NCI-H2196 (cell line): Measurements from ENCODE around the gene CHMP4B.

Experiments
- DNase-seq: peaks from one replicate; lab custom pipeline; 2025; ENCODE audit not compliant: unreplicated experiment; lab: John Stamatoyannopoulos, UW

The CHMP4B gene

DNA sequence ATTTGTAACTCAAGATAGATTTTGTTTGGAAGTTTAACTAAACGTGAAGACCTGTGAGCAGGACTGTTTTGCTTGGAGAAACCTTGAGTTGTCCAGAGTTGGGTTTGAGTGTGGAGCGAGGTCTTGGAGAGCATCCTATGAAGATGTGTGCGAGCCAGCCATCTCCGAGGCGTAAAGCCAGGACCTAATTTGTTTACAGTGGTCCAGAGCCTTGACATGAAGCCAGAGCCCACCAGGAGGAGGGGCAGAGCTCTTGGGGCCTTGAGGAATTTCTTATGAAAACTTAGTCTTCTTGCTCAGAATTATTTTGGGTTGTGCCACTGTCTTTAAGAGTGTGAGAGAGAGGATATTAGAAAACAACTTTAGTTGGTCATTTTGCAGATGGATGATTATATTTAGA is 6.3 kb downstream of the CHMP4B start:
- DNase-seq, result no peak

DNA sequence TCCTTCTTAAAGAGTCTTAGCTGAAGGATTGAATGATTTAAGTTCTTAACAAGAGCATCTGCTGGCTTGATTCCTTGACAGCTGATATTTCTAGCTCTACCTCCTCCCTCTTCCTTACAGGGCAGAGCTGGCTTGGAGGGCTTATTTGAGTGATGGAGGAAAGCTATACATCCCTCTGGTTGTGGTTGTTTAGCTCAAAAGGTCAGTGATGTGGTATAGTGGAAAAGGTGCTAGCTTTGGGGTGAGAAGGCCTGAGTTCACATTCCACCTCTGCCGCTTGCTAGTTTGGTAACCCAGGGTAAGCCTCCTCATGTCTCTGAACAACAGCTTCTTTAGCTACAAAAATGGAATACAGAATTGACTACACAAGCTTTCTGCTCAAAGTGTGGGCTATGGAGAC is 8.3 kb downstream of the CHMP4B start:
- no peak for DNase-seq

- no peak for DNase-seq
Measured at GRCh38 chr20:33820362-33820761, 9.2 kb downstream of the CHMP4B start.

GRCh38 chr20:33821270-33821836 is 10.2 kb downstream of the CHMP4B start:
- DNase-seq, result no peak

- DNase-seq, result no peak
Measured at GRCh38 chr20:33822423-33822822, 11.3 kb downstream of the CHMP4B start.

- no peak for DNase-seq
Measured at GRCh38 chr20:33822991-33823390, 11.8 kb downstream of the CHMP4B start.

- no peak for DNase-seq
Measured at GRCh38 chr20:33824852-33825251, 13.7 kb downstream of the CHMP4B start.

DNA sequence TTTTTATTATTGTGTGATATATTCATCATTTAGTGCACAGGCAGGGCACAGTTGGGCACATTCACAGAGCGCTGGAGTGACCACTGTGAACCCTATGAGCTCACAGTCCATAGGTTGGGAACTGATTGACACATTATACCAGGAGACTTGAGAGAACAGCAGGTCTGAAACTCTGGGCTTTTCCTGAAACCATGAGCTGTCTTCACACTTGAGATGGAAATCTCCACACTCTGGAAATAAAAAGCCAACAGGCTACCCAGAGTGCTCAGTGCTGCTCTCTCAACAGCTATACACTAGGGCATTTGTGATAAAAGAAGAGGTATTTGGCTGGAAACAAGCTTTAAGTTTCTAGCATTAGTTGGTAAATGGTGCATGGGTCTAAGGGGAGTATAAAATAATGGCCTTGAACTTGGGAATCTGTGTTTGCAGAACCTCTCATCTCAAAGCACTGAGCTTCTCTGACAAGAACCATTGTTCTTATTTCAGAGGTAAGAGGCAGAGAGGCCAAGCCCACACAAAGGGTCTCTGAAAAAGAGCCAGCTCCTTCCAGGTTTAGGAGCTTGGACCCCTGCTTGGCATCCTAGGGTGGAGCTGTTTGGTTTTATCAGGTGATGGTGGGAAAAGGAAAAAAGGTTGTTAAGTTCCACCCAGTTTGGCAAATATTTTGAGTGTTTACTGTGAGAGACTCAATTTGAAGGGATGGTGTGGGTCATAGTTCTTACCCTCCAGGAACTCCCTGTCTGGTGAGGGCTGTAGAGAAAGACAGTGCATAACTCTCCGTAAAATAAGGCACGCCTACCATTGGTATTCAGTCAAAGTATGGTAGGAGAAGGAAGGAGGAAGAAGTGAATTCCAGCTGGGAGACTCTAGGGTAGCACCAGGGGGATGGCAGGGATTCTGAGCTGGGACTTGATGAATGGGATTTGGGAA is 14.5 kb downstream of the CHMP4B start:
- no peak for DNase-seq

DNA sequence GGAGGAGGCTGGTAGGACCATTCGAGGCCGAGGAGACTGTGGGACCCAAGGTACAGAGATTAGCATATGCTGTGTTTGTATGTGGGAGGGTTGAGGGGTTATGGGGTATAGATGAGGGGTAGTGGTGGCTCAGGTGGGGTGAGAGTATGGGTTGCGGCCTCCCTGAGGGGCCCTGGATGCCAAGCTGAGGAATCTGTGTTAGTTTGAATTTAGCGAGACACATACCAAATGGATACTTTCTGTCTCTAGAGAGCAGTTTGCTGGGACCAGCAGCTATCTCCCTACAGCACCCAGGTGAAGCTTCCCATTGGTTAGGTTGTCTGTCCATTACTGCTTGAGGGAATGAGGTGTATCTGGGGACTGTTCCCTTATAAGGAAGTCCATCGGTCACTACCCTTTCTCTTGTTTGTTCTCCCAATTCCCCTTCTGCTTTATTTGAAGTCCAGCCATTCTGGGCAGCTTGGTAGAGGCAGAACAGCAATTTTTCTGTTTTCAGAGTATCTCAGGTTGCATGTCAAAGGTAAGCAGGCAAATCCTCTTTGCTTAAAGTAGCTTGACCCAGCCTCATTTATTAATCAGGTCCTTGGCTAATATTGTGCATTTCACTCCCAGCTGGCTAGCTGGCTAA is 15.2 kb downstream of the CHMP4B start:
- DNase-seq, result peak; percentile 45

DNA sequence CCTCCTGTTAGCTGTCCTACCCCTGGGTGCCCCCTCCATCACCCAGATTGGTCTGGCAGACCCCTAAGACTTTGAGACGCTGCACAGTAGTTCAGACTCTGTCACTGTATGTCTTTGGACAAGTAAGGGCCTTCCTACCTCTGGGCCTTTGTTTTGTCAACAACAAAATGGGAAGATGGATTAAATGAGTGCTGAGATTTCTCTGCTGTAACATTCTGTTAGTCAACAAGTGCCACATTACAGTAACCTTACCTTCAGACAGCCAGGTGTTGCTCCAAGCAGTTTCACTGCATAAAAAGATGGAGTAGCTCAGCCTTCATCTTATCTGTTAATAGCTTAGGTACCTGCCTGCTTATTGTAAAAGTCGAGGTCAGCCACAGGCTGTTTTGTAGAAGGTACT is 16.0 kb downstream of the CHMP4B start:
- no peak for DNase-seq

DNA sequence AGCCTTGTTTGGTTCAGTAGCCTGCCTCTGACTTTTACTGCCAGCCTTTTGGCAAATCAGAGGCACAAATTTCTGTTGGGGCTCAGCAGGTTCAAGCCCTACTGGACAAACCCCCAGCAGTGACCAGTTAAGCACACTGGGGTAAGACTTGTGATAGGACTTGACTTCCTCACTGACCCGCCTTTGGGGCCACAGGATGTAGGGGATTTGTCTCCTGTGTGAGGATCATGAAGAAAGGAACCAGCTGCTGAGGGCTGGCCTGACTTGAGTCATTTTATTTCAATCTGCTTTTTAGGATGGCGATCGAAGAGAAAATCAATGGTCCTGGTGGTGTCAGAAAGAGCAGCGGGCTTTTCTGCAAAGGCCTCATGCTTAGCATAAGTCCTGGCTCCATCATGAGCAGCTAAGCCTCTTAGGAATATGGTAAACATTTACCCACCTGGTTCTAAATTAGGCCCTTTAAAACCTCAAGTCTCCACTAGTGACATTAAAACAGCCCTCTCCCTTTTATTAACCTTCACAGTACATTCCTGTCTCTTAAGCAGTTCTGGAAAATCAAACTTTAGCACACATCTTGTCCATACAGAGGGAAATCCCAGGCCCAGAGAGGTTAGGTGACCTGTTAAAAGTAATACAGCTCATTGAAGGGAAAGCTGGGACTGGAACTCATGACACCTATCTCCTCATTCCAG is 16.6 kb downstream of the CHMP4B start:
- DNase-seq, result no peak

DNA sequence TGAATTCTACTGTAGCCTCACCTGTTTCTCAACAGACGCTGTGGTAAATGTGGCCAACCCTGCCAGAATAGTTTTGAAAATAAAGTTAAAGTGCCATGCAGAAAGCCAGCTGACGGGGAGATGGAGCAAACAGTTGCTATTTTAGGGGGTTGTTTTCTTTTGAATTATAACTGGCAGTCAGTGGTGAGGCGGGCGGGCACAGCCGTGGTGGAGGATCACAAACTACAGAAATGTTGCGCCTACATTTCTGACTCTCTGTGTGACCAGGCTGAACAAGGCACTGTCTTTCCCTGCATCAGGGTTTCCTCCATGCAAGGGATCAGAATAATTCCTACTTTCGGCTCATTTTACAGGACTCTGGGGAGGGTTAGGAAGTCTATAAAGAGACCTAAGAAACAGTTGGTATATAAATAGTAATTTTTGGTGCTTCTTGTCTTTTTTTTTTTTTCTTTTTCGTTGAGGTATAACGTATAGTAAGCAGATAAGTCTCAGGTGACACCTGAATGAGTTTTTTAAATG is 17.2 kb downstream of the CHMP4B start:
- DNase-seq, result no peak

DNA sequence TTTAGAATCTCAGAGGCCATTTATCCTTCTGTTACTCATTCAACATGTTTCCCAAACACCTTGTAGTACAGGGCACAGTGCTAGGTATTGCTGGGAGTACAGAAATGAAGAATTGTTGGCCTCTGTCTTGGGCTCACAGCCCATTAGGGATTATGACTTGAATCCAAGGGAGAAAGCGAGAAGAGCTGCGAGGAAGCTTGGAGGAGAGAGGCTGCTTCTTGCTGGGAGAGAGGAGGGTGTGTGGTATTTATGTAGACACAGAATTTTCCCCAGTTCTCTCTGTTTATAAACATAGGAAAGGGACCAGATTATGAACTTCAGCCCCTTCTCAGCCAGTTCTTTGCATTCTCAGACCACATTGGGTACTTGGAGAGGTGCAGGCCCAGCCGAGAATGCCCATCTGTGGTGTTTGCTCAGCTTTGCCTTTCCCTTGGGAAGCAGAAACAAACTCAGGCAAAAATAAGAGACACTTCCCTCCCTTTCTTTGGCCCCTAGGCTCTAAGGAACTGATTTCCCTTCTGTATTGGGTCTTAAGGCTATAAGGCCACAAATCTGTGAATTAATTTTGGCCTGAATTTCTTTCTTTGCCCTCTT is 17.9 kb downstream of the CHMP4B start:
- DNase-seq, result no peak

DNA sequence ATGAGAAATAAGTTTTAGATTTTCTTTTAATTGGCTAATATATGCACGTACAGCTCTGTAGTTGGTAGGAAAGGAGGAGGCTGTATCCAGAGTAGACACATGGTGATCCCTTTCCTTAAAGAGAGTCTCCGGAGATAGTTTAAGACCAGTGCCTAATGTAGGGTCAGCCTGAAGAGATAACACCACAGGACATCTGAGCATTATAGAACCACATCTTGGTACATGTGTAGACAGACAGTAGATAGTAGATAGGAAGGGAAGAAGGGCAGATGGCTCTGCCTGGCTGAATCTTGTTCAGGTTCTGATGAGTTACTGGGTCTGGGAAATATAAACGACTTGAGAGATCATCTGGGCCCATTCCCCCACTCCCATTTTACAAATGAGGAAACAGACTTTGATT is 18.5 kb downstream of the CHMP4B start:
- no peak for DNase-seq

DNA sequence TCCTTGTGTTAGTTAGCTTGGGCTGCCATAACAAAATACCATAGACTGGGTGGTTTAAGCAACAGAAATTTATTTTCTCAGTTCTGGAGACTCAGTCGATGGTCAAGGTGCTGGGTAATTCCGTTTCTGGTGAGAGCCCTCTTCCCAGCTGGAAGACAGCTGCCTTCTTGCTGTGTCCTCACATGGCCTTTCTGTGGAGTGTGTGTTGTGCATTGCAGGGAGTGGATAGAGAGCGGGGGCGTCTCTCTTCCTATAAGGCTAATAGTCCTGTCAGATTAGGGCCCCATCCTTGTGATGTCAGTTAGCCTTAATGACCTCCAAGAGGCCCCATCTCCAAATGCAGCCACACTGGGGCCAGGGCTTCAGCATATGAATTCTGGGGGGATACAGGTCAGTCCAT is 19.2 kb downstream of the CHMP4B start:
- no peak for DNase-seq

DNA sequence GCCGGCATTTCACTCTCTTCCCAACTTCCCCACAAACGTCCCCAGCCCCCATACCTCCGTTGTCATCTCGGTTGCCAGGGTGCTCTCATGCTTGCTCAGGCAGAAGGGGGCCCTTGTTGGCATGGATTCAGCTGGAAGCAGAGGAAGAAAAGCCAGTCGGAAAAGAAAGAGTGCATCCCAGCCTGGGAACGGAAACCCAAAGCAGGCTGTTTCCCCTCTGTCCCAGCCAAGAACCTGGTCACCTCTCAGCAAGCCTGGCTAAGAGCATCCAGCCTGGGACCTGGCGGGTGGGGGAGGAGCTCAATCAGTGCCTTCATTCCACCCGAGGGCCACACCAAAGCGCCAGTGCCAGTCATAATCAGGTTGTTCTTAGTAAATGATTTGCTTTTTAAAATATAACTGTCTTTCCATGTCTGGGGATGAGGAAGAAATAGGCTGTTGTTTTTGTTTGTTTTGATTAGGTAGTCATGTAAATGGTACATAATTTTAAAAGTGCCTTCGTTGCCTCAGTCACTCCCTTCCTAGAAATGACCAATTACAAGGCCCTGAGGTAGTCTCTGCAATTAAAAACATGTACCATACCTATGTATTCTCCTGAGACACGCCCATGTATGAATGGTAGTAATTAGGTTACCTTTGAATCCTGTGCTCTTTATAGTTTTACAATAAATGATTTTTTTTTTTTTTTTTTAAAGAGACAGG is 21.1 kb downstream of the CHMP4B start:
- DNase-seq, result no peak

DNA sequence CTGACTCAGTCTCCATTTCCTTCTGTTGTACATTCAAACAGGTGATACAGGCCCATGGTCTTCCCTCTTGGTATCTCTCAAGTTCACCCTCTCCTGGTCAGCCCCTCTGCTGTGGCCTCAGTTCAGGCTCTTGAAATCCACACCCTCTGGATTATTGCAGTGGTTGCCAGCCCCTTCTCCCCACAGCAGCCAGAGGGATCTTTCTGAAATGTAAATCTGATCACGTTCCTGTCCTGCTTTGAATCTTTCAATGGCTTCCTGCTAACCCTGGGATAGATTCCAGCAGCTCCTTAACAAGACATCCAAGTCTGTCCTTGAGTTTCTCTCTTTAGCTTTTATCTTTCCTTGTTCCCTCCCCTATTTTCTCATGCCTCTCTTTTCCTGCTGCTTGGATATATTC is 22.2 kb downstream of the CHMP4B start:
- no peak for DNase-seq

- no peak for DNase-seq
Measured at GRCh38 chr20:33835615-33836172, 24.5 kb downstream of the CHMP4B start.

GRCh38 chr20:33836277-33836676 is 25.1 kb downstream of the CHMP4B start:
- DNase-seq, result no peak
